IMR-90 (cell line): ENCODE data around the gene MAP7D1. TPM values are rescaled to one million over a fixed set of nuclear protein-coding genes. Genes with fewer than 3 reads are reported as not detected.

ENCODE experiments used
- ATAC-seq: fragments of 200-7000 bp; cut with Tn5 transposase; 2 replicates; pipeline ENCODE4 v1.9.1; 2020; ENCODE audit warnings: low read depth, mild to moderate bottlenecking, moderate library complexity
- BruUV-seq: library from RNA; stranded (reverse); fragments of 400-500 nt; replicated peaks from 2 replicates; lab custom pipeline; 2021; lab: Mats Ljungman, UMichigan
- CTCF ChIA-PET: fragments of 300-600 bp; formaldehyde crosslinking; extraction: SDS; loops from one replicate; lab custom pipeline; 2021; ENCODE audit warnings: antibody characterized with exemption; lab: Yijun Ruan, JAX
- POLR2A ChIA-PET: fragments of 300-600 bp; sonication (Branson Sonifier 250); formaldehyde crosslinking; loops from one replicate; lab custom pipeline; 2022; ENCODE audit warnings: antibody characterized with exemption; ENCODE audit not compliant: unreplicated experiment; lab: Charles Lee
- DNase-seq: peaks from one replicate; pipeline ENCODE4 v3.0.0; 2013
- H2AFZ ChIP-seq: replicated peaks from 2 replicates; pipeline ENCODE3; 2013; ENCODE audit warnings: low read length, mild to moderate bottlenecking; ENCODE audit not compliant: poor library complexity
- H2AK5ac ChIP-seq: 2 replicates; pipeline ENCODE4 v1.6.1; 2013; ENCODE audit warnings: low read depth, low read length, inconsistent platforms
- H2AK9ac ChIP-seq: replicated peaks from 2 replicates; pipeline ENCODE3; 2013; ENCODE audit warnings: mild to moderate bottlenecking, low read depth, low read length, moderate library complexity; ENCODE audit not compliant: poor library complexity
- H2BK120ac ChIP-seq: 2 replicates; pipeline ENCODE4 v1.6.1; 2013; ENCODE audit warnings: low read depth, low read length, inconsistent platforms
- H2BK15ac ChIP-seq: 3 replicates; pipeline ENCODE4 v1.6.1; 2013; ENCODE audit warnings: low read depth, low read length, inconsistent platforms
- H2BK20ac ChIP-seq: 2 replicates; pipeline ENCODE4 v1.6.1; 2013; ENCODE audit warnings: low read depth, mild to moderate bottlenecking, inconsistent platforms, low read length, moderate library complexity
- H2BK5ac ChIP-seq: 2 replicates; pipeline ENCODE4 v1.6.1; 2013; ENCODE audit warnings: mild to moderate bottlenecking, low read depth, low read length, inconsistent platforms; ENCODE audit not compliant: poor library complexity, severe bottlenecking
- H3K14ac ChIP-seq: replicated peaks from 2 replicates; pipeline ENCODE4 v1.6.1; 2013; ENCODE audit warnings: low read depth, low read length, inconsistent platforms
- H3K18ac ChIP-seq: 2 replicates; pipeline ENCODE4 v1.6.1; 2013; ENCODE audit warnings: low read depth, low read length, control low read depth
- H3K23ac ChIP-seq: 2 replicates; pipeline ENCODE4 v1.6.1; 2013; ENCODE audit warnings: low read depth, low read length, inconsistent platforms
- H3K27ac ChIP-seq: 2 replicates; pipeline ENCODE4 v1.5.1; 2013; ENCODE audit warnings: mild to moderate bottlenecking, control low read depth, low read length; ENCODE audit not compliant: insufficient read depth
- H3K27me3 ChIP-seq: 2 replicates; pipeline ENCODE4 v1.6.1; 2013; ENCODE audit warnings: low read length; ENCODE audit not compliant: control insufficient read depth, insufficient read depth
- H3K36me3 ChIP-seq: 2 replicates; pipeline ENCODE4 v1.6.1; 2013; ENCODE audit warnings: low read length, mixed read lengths; ENCODE audit not compliant: control insufficient read depth, insufficient read depth
- H3K4ac ChIP-seq: 2 replicates; pipeline ENCODE4 v1.6.1; 2013; ENCODE audit warnings: low read depth, low read length, inconsistent platforms
- H3K4me1 ChIP-seq: 2 replicates; pipeline ENCODE4 v1.6.1; 2013; ENCODE audit warnings: low read length, mixed read lengths; ENCODE audit not compliant: control insufficient read depth, insufficient read depth
- H3K4me2 ChIP-seq: 2 replicates; pipeline ENCODE4 v1.6.1; 2013; ENCODE audit warnings: low read depth, mild to moderate bottlenecking, control low read depth, low read length, moderate library complexity
- H3K4me3 ChIP-seq: 2 replicates; pipeline ENCODE4 v1.5.1; 2013; ENCODE audit warnings: low read depth, mild to moderate bottlenecking, control low read depth, low read length, moderate library complexity; ENCODE audit not compliant: insufficient read depth
- H3K56ac ChIP-seq: 2 replicates; pipeline ENCODE4 v1.6.1; 2013; ENCODE audit warnings: low read length, inconsistent platforms; ENCODE audit not compliant: insufficient read depth; ENCODE audit errors: extremely low read depth
- H3K79me1 ChIP-seq, 2 experiments: 2 replicates each; pipeline ENCODE4 v1.6.1; 2013; ENCODE audit warnings: low read length in 2 of 2, inconsistent platforms in 1 of 2, low read depth in 1 of 2
- H3K9ac ChIP-seq: 2 replicates; pipeline ENCODE4 v1.6.1; 2013; ENCODE audit warnings: low read depth, low read length, control low read depth
- H3K9me1 ChIP-seq: 2 replicates; pipeline ENCODE4 v1.6.1; 2013; ENCODE audit warnings: low read length, inconsistent platforms; ENCODE audit not compliant: insufficient read depth
- H3K9me3 ChIP-seq: 2 replicates; pipeline ENCODE4 v1.6.1; 2013; ENCODE audit warnings: low read length; ENCODE audit not compliant: control insufficient read depth, insufficient read depth
- H4K20me1 ChIP-seq: 2 replicates; pipeline ENCODE4 v1.6.1; 2013; ENCODE audit warnings: low read length, inconsistent platforms; ENCODE audit not compliant: insufficient read depth
- H4K5ac ChIP-seq: 2 replicates; pipeline ENCODE4 v1.6.1; 2013; ENCODE audit warnings: mild to moderate bottlenecking, low read depth, low read length, control low read depth
- H4K8ac ChIP-seq, 2 experiments: 2 replicates each; pipeline ENCODE4 v1.6.1; 2013; ENCODE audit warnings: low read depth in 2 of 2, low read length in 2 of 2, control low read depth in 1 of 2, inconsistent platforms in 1 of 2
- H4K91ac ChIP-seq: 2 replicates; pipeline ENCODE4 v1.6.1; 2013; ENCODE audit warnings: low read depth, low read length, inconsistent platforms; ENCODE audit not compliant: insufficient read depth
- BHLHE40 ChIP-seq: fragments of 150-350 bp; IDR thresholded peaks from 2 replicates; pipeline ENCODE4 v1.6.1; 2016; ENCODE audit warnings: mild to moderate bottlenecking, low read depth, low read length
- CHD1 ChIP-seq: IDR thresholded peaks from 2 replicates; pipeline ENCODE4 v1.6.1; 2012; ENCODE audit warnings: low read depth, low read length, improper control_type of control experiment
- MAFK ChIP-seq: IDR thresholded peaks from 2 replicates; pipeline ENCODE4 v1.6.1; 2012; ENCODE audit warnings: low read depth, low read length, improper control_type of control experiment
- WGBS, 2 experiments: methylation state at CpG; one replicate each; pipeline versions ENCODE4 v1.1.5 to v1.1.7; 2013; ENCODE audit warnings: missing lambda C conversion rate in 2 of 2; ENCODE audit not compliant: insufficient read length in 1 of 2; ENCODE audit errors: extremely low coverage in 2 of 2; 5-methylcytosine and 5-hydroxymethylcytosine counted together
- dilution Hi-C: fragments of 300-500 bp; cut with HindIII; formaldehyde crosslinking; loops from one replicate; pipeline ENCODE4 v1.14.3; 2018; ENCODE audit warnings: low sequenced_read_pairs; ENCODE audit not compliant: unreplicated experiment
- in situ Hi-C: fragments of 300-500 bp; cut with MboI; formaldehyde crosslinking; loops from 3 replicates; pipeline ENCODE4 v1.14.3; 2019; ENCODE audit warnings: low sequenced_read_pairs, inconsistent platforms, mixed read lengths
- intact Hi-C: fragments of 100-400 bp; cut with micrococcal nuclease; formaldehyde crosslinking; loops from 2 replicates; pipeline ENCODE4 v1.10.0; 2022
- polyA plus RNA-seq, 3 experiments: library from polyadenylated mRNA; depleted of rRNA; stranded (reverse); fragments of >200 nt; gene quantifications; 2 replicates each; pipeline ENCODE4 v1.2.3, GENCODE V29; 2012; ENCODE audit warnings: low replicate concordance in 1 of 3
- total RNA-seq: library from RNA; depleted of rRNA; stranded (reverse); fragments of >200 nt; gene quantifications from 2 replicates; pipeline ENCODE4 v1.2.3, GENCODE V29; 2012

Gene MAP7D1
- total and polyA plus RNA-seq, 2 of the 4 experiments (the other 2 are of a cell fraction) = 32.3 to 81.9 TPM

- Histone ChIP-seq H3K4me1 (peaks cover 6% of the 10 kb centered on the region), H4K91ac (no peak overlapping the region), H3K14ac (no peak overlapping the region), H3K9ac (no peak overlapping the region), H3K4me3 (no peak overlapping the region), H3K4ac (no peak overlapping the region), H3K9me1 (peaks cover 5% of the 10 kb centered on the region), H3K79me1 (peaks cover 52 to 76% of the 10 kb centered on the region in 2 experiments), H2AFZ (no peak overlapping the region), H2BK15ac (no peak overlapping the region), H3K27me3 (no peaks in the 10 kb centered on the region), H2BK120ac (no peak overlapping the region), H3K36me3 (peaks cover 90% of the 10 kb centered on the region), H4K5ac (no peak overlapping the region), H2AK9ac (peak overlapping the region; percentile 45), H3K23ac (no peak overlapping the region), H3K56ac (no peak overlapping the region), H4K8ac (no peak overlapping the region), H2BK20ac (no peak overlapping the region), H3K9me3 (no peaks in the 10 kb centered on the region), H2BK5ac (no peak overlapping the region), H3K27ac (no peak overlapping the region), H2AK5ac (no peak overlapping the region), H3K4me2 (no peak overlapping the region), H3K18ac (no peak overlapping the region), H4K20me1 (peaks cover 62% of the 10 kb centered on the region)
- intact Hi-C loops = no loop called here
- no peak for TF ChIP-seq MAFK
- no peak for TF ChIP-seq BHLHE40
- no peak for TF ChIP-seq CHD1
- dilution Hi-C loops = no loop called here
- no TSS peak for BruUV-seq
- DNase-seq = no peak
- ChIA-PET POLR2A (no interaction called here), CTCF (no interaction called here)
- in situ Hi-C loops = no loop called here
- ATAC-seq = no peak
- WGBS, 2 experiments = 61% methylated on average over 37 of the region's 76 CpGs; no CpG with 5 or more reads in 1 of the 2 experiments
These were observed 20.4 kb downstream of the MAP7D1 start for GRCh38 chr1:36176106-36176949.
